ENCODE results near the gene NINL. TPM values are rescaled to one million over a fixed set of nuclear protein-coding genes. Genes with fewer than 3 reads are reported as not detected.

Gene NINL
- total RNA-seq, 1 experiment from 2014 or later: 13.6 TPM

DNA sequence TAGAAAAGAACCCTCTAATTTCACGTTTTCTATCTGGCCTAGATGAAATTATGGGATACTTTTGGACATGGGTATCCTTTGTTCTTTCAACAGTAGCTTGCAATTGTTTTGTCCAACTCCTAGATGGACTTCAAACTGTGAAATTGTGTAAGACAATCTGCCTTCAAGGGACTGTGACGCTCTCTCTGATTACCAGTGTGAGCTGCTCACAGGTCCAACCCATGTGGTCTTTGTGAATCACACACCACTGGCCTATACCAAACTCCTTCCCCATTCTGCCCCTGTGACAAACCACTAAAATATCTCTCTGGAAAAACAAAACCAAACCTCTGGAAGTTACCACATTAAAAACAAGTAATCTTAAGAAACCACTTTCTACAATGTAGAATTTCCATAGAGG, 59.5 kb downstream of the NINL start:
- Mint-ChIP-seq H3K27ac (ENCODE audit: unreplicated experiment) (no peak overlapping the region), H3K36me3 (ENCODE audit: insufficient read depth, unreplicated experiment) (peaks cover 11% of the 10 kb centered on the region)
- CTCF ChIA-PET: no interaction called here

DNA sequence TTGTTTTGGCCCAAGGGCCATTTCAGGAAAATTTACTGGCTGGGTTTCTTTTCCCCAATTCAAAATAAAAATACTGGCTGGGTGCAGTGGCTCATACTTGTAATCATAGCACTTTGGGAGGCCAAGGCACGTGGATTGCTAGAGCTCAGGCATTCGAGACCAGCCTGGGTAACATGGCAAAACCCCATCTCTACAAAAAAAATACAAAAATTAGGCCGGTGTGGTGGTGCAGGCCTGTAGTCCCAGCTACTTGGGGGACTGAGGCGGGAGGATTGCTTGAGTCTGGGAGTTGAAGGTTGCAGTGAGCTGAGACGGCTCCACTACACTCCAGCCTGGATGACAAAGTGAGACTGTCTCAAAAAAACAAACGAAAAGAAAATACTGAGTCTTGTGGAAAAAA, 60.0 kb downstream of the NINL start:
- H3K9me3 ChIP-seq: peaks cover 3% of the 10 kb centered on the region; the same call in 1 of the 2 replicates
- BruUV-seq (replicated peaks): no TSS peak
- no peaks in the 10 kb centered on the region for H3K27me3 ChIP-seq (replicated peaks; ENCODE audit: control insufficient read depth, insufficient read depth, low read length)
- H3K36me3 ChIP-seq (ENCODE audit: control insufficient read depth, insufficient read depth, low read length): no peaks in the 10 kb centered on the region
- CTCF ChIA-PET: no interaction called here
- POLR2A ChIA-PET: no interaction called here
- peaks cover 4% of the 10 kb centered on the region for H3K9me3 Mint-ChIP-seq (ENCODE audit: unreplicated experiment)
- H3K36me3 Mint-ChIP-seq (ENCODE audit: insufficient read depth, unreplicated experiment): peaks cover 15% of the 10 kb centered on the region
- H3K4me1 ChIP-seq: 0 out of 2 replicates have a peak, but pooled peaks cover 5% of the 10 kb centered on the region
- H3K4me1 Mint-ChIP-seq (ENCODE audit: low read depth, unreplicated experiment): no peaks in the 10 kb centered on the region
- no peak overlapping the region for H3K4me3 ChIP-seq (ENCODE audit: low read depth, low read length)
- intact Hi-C loops (cut with micrococcal nuclease; ENCODE audit: unreplicated experiment): no loop called here
- no peaks in the 10 kb centered on the region for H3K27me3 Mint-ChIP-seq (ENCODE audit: insufficient read depth, unreplicated experiment)
- no peak overlapping the region for H3K4me3 Mint-ChIP-seq (ENCODE audit: unreplicated experiment)
- TF ChIP-seq, protein P1, sequence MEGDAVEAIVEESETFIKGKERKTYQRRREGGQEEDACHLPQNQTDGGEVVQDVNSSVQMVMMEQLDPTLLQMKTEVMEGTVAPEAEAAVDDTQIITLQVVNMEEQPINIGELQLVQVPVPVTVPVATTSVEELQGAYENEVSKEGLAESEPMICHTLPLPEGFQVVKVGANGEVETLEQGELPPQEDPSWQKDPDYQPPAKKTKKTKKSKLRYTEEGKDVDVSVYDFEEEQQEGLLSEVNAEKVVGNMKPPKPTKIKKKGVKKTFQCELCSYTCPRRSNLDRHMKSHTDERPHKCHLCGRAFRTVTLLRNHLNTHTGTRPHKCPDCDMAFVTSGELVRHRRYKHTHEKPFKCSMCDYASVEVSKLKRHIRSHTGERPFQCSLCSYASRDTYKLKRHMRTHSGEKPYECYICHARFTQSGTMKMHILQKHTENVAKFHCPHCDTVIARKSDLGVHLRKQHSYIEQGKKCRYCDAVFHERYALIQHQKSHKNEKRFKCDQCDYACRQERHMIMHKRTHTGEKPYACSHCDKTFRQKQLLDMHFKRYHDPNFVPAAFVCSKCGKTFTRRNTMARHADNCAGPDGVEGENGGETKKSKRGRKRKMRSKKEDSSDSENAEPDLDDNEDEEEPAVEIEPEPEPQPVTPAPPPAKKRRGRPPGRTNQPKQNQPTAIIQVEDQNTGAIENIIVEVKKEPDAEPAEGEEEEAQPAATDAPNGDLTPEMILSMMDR (IDR thresholded peaks at IDR 0.05; ENCODE audit: insufficient read depth in 1 of 2, low read depth in 1 of 2, low read length in 1 of 2, severe bottlenecking in 1 of 2, unreplicated experiment in 1 of 2): no peak
- no peak for DNase-seq
- no peak overlapping the region for H3K27ac Mint-ChIP-seq (ENCODE audit: unreplicated experiment)

More for the DNA sequence above, 59.5 kb downstream of the NINL start:
- DNase-seq: peak in 1 of 2 experiments; percentile 17
- Histone ChIP-seq H3K4me3 (ENCODE audit: low read depth, low read length) (no peak overlapping the region), H3K9me3 (peaks cover 6% of the 10 kb centered on the region; the same call in 1 of the 2 replicates), H3K4me1 (0 out of 2 replicates have a peak, but pooled peaks cover 5% of the 10 kb centered on the region), H3K36me3 (ENCODE audit: control insufficient read depth, insufficient read depth, low read length) (no peaks in the 10 kb centered on the region), H3K27me3 (replicated peaks; ENCODE audit: control insufficient read depth, insufficient read depth, low read length) (no peaks in the 10 kb centered on the region)
- no peak overlapping the region for H3K4me3 Mint-ChIP-seq (ENCODE audit: unreplicated experiment)
- peaks cover 10% of the 10 kb centered on the region for H3K9me3 Mint-ChIP-seq (ENCODE audit: unreplicated experiment)
- POLR2A ChIA-PET: no interaction called here
- no TSS peak for BruUV-seq (replicated peaks)
- H3K4me1 Mint-ChIP-seq (ENCODE audit: low read depth, unreplicated experiment): no peaks in the 10 kb centered on the region
- intact Hi-C loops (cut with micrococcal nuclease; ENCODE audit: unreplicated experiment): no loop called here
- H3K27me3 Mint-ChIP-seq (ENCODE audit: insufficient read depth, unreplicated experiment): no peaks in the 10 kb centered on the region
- TF ChIP-seq, protein P1 (IDR thresholded peaks at IDR 0.05; ENCODE audit: insufficient read depth in 1 of 2, low read depth in 1 of 2, low read length in 1 of 2, severe bottlenecking in 1 of 2, unreplicated experiment in 1 of 2): no peak

DNA sequence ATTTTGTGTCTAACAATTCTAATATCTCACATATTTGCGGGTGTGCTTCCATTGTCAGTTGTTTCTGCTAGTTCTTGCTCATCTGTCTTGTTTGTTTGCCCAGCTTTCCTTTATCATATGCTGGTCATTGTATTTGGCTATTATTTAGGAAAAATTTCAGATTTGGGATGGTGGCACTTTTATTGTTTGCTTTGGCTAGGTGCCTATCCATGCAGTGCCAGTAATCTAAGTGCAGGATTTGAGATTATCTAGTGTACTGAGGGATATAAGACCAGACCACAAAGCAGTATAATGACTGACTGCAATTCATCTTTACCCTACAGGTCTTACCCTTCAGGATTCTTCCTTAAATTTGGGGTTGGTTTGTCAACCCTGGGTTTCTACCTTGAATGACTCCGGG, 63.9 kb downstream of the NINL start:
- Mint-ChIP-seq H3K4me3 (ENCODE audit: unreplicated experiment) (no peak overlapping the region), H3K9me3 (ENCODE audit: unreplicated experiment) (no peaks in the 10 kb centered on the region), H3K4me1 (ENCODE audit: low read depth, unreplicated experiment) (no peaks in the 10 kb centered on the region), H3K27ac (ENCODE audit: unreplicated experiment) (no peak overlapping the region), H3K27me3 (ENCODE audit: insufficient read depth, unreplicated experiment) (no peaks in the 10 kb centered on the region), H3K36me3 (ENCODE audit: insufficient read depth, unreplicated experiment) (peaks cover 23% of the 10 kb centered on the region)
- Histone ChIP-seq H3K36me3 (ENCODE audit: control insufficient read depth, insufficient read depth, low read length) (no peaks in the 10 kb centered on the region), H3K4me1 (0 out of 2 replicates have a peak, but pooled peaks cover 5% of the 10 kb centered on the region), H3K27me3 (replicated peaks; ENCODE audit: control insufficient read depth, insufficient read depth, low read length) (no peaks in the 10 kb centered on the region), H3K9me3 (peaks cover 4% of the 10 kb centered on the region; the same call in 1 of the 2 replicates), H3K4me3 (ENCODE audit: low read depth, low read length) (no peak overlapping the region)
- BruUV-seq (replicated peaks): no TSS peak
- intact Hi-C loops (cut with micrococcal nuclease; ENCODE audit: unreplicated experiment): no loop called here
- ChIA-PET CTCF (no interaction called here), POLR2A (interaction anchor here (0.7 kb wide), 1 partner anchor 229 kb away, joined by 3 read pairs; no protein-coding TSS in a partner anchor)
- TF ChIP-seq, protein P1 (IDR thresholded peaks at IDR 0.05; ENCODE audit: insufficient read depth in 1 of 2, low read depth in 1 of 2, low read length in 1 of 2, severe bottlenecking in 1 of 2, unreplicated experiment in 1 of 2): no peak
- no peak for DNase-seq
